Muscle layer of colon (tissue), 2 donors: Measurements from ENCODE around the gene P3H2.

Experiments used
- H3K27ac ChIP-seq: one replicate; pipeline ENCODE4 v1.7.0; 2013; ENCODE audit warnings: low read depth, mild to moderate bottlenecking, low read length, moderate library complexity
- H3K27me3 ChIP-seq, 2 donors: one replicate each; pipeline ENCODE4 v1.7.0; 2013; ENCODE audit warnings: low read length in 2 of 2, mild to moderate bottlenecking in 2 of 2; ENCODE audit not compliant: insufficient read depth in 2 of 2, control insufficient read depth in 1 of 2
- H3K36me3 ChIP-seq: one replicate; pipeline ENCODE4 v1.7.0; 2013; ENCODE audit warnings: mild to moderate bottlenecking, low read length; ENCODE audit not compliant: insufficient read depth
- H3K4me1 ChIP-seq: one replicate; pipeline ENCODE4 v1.7.0; 2013; ENCODE audit warnings: mild to moderate bottlenecking, low read length; ENCODE audit not compliant: insufficient read depth
- H3K4me3 ChIP-seq, 2 donors: one replicate each; pipeline ENCODE4 v1.7.0; 2013; ENCODE audit warnings: low read length in 2 of 2, low read depth in 1 of 2, mild to moderate bottlenecking in 1 of 2, moderate library complexity in 1 of 2
- H3K9ac ChIP-seq: one replicate; pipeline ENCODE4 v1.7.0; 2013; ENCODE audit warnings: low read length
- H3K9me3 ChIP-seq: one replicate; pipeline ENCODE4 v1.7.0; 2013; ENCODE audit warnings: mild to moderate bottlenecking, low read length
- donor health status: abdominal sarcoma.
- donor health status: Adenocarcinoma of cecum.

The P3H2 gene

DNA sequence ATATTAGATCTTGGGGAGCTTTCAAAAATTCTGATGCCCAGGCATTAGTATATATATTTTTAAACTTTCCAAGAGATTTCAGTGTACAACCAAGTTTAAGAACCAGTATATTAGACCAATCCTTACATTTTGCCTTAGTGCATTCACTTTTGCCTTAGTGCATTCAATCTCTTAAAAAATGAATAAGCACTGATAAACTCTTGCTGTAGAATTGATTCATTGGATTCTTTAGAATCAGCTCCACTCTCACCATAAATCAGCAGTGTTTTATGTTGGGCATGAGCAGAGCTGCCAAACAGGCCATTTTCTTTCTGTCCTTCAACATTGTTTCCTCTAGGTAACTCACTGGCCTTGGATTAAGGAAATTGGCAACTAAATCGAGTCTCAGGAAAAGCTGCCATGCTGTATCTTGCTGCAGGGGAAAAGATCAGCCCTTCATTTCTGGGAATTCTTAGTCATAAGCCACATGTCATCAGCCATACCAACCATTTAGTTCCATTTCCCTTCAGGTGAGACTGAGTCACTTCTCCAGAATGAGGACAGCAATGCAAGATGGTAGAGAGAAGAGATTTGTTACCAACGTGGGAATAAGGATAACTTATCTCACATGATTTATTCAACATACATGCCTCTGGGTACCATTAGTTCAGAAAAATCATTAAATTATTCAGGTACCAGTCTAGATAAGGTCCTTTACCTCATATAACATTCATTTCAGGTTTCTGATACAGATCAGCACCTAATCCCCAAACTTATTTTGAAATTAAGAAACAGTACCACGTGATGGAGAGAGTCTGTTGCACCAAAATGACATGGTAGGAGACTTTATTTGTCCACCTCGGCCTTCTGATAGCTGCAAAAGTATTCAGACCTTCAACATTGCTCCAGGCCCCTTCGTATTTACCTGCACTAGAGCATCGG lies 192.5 kb downstream of the P3H2 start:
- H3K9me3 ChIP-seq = no peaks in the 10 kb centered on the region
- no peak overlapping the region for H3K27ac ChIP-seq
- no peaks in the 10 kb centered on the region for H3K36me3 ChIP-seq
- H3K27me3 ChIP-seq = no peaks in the 10 kb centered on the region
- no peaks in the 10 kb centered on the region for H3K4me1 ChIP-seq
- H3K9ac ChIP-seq = no peak overlapping the region
- no peak overlapping the region for H3K4me3 ChIP-seq

DNA sequence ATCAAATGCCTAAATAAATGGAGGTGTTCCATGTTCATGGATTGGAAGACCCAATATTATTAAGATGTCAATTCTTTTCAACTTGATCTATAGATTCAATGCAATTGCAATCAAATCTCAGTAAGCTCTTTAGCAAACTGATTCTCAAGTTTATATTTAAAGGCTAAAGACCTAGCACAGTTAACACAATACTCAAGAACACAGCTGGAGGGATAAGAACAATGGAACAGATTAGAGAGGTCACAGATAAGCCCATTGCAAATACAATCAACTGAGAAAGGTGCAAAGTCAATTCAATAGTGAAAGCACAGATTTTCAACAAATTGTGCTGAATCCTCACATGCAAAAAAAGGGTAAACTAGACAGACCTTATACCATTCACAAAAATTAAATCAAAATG lies 198.9 kb downstream of the P3H2 start:
- no peaks in the 10 kb centered on the region for H3K9me3 ChIP-seq
- no peak overlapping the region for H3K9ac ChIP-seq
- H3K4me1 ChIP-seq = no peaks in the 10 kb centered on the region
- no peak overlapping the region for H3K27ac ChIP-seq
- H3K27me3 ChIP-seq = no peaks in the 10 kb centered on the region
- no peak overlapping the region for H3K4me3 ChIP-seq
- no peaks in the 10 kb centered on the region for H3K36me3 ChIP-seq

DNA sequence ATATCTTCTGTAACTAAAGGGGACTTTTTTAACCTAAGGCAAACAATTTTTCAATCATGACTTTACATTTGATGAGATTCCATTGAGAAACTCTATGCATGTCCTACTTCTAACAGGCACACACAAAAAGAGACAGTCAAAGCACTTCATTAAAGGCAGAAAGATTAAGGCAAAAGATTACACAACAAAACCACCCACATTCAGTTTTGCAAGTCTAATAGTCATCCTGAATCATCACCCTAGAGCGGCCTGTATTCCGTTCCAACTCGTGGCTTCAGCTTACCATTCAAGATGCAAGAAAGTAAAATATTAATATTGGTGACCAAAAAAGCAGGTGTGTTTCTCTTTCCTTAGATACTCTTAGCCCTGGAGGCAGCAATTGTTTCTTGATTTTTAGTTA lies 205.9 kb downstream of the P3H2 start:
- no peak overlapping the region for H3K27ac ChIP-seq
- no peaks in the 10 kb centered on the region for H3K36me3 ChIP-seq
- H3K27me3 ChIP-seq = no peaks in the 10 kb centered on the region
- no peak overlapping the region for H3K4me3 ChIP-seq
- H3K9me3 ChIP-seq = no peaks in the 10 kb centered on the region
- H3K4me1 ChIP-seq = no peaks in the 10 kb centered on the region
- H3K9ac ChIP-seq = no peak overlapping the region

DNA sequence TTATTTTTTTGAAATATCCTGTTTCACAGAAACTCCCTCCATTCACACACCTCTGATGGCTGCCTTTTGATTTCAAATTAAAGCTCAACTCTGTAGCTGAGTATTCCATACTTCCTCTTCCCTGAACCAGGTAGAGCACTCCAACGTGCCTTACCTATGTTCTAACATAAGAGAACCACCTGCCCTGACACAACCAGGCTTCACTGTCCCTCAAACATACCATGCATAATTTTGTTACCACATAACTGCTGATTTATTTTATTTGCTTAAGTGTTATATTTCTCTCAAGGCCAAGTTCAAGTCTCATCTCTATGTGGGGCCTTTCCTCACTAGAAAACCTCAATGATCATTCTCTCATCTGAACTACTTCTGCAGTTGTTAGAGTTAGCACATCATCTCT lies 209.7 kb downstream of the P3H2 start:
- no peak overlapping the region for H3K27ac ChIP-seq

DNA sequence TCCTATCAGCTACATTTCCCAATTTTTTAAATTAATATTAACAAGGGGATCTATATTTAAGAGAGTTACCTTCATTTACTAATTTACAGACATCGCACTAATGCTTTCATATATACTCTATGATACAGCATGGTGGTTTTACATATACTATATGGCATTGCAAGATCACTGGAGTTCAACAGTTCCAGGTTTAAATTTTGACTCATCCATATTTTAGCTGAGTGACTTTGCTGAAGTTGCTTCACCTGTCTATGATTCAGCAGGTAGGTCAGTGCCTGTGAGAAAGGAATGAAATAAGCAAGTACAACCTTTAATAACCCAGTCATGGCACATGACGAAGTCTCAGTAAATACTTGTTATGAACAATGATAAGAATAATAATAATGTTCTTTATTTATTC lies 211.1 kb downstream of the P3H2 start:
- H3K4me3 ChIP-seq = no peak overlapping the region
- H3K27ac ChIP-seq = no peak overlapping the region
- H3K36me3 ChIP-seq = no peaks in the 10 kb centered on the region
- no peak overlapping the region for H3K9ac ChIP-seq
- H3K27me3 ChIP-seq = no peaks in the 10 kb centered on the region
- no peaks in the 10 kb centered on the region for H3K9me3 ChIP-seq
- H3K4me1 ChIP-seq = no peaks in the 10 kb centered on the region

More for the DNA sequence above, 209.7 kb downstream of the P3H2 start:
- no peaks in the 10 kb centered on the region for H3K27me3 ChIP-seq
- H3K36me3 ChIP-seq = no peaks in the 10 kb centered on the region
- no peak overlapping the region for H3K9ac ChIP-seq
- H3K9me3 ChIP-seq = no peaks in the 10 kb centered on the region
- H3K4me1 ChIP-seq = no peaks in the 10 kb centered on the region
- H3K4me3 ChIP-seq = no peak overlapping the region

DNA sequence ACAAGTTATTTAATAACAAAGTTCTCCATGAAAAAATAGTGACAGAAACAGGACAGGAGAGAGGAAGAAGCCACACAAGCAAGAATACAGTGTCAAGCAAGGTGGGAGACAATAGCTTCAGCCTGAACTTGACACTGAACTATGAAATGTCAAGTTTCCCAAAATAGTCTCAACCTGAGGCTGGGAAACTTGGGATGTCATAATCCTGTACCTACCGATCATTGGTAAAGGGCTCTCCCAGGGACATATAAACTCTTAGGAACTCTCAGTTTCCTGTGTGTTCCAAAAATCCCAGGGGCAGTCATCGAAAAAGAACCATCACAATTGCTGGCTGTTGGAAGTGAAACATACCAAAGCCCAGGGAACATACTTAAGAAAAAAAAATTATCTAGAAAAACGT lies 211.6 kb downstream of the P3H2 start:
- no peaks in the 10 kb centered on the region for H3K27me3 ChIP-seq
- no peaks in the 10 kb centered on the region for H3K9me3 ChIP-seq
- no peak overlapping the region for H3K4me3 ChIP-seq
- H3K4me1 ChIP-seq = no peaks in the 10 kb centered on the region
- H3K36me3 ChIP-seq = no peaks in the 10 kb centered on the region
- no peak overlapping the region for H3K27ac ChIP-seq
- no peak overlapping the region for H3K9ac ChIP-seq

DNA sequence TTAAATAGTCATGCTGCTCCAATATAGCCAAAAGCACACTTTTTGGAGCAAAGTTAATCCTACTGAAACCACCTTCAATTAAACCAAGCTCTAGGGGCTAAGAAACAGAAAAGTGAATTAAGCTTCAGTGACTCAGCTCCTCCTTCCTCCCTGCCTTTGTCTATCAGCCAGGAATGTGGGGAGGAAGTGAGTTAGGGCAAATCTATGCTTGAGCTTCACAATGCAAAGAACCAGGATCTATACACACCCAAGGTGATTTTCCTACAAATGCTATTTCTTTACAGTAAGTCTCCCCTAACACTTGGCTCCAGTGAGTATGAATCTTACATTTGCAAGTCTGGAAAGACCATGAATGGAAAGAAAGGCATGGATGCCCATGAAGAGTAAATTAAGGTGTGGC lies 212.1 kb downstream of the P3H2 start:
- no peaks in the 10 kb centered on the region for H3K36me3 ChIP-seq
- H3K4me1 ChIP-seq = no peaks in the 10 kb centered on the region
- no peak overlapping the region for H3K27ac ChIP-seq

DNA sequence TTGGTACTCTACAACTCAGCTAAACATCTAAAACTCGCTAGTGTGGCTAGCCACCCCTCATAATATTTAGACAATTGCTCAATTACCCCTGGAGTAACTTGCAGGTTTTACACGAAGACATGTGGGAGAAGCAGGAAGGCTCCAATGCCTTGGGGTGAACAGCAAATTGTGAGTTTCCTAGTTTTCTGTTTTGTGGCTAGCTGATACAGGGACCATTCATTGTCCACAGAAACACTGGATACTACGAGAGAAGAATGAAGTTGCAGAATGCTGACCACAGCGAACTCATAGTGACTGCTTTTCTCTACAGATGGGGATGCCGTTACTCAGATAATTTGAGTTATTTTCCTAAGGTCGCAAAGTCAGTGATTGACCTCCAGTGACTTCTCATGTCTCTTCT lies 212.9 kb downstream of the P3H2 start:
- Histone ChIP-seq H3K27ac (no peak overlapping the region), H3K36me3 (no peaks in the 10 kb centered on the region), H3K4me1 (no peaks in the 10 kb centered on the region), H3K27me3 (no peaks in the 10 kb centered on the region), H3K9ac (no peak overlapping the region), H3K9me3 (no peaks in the 10 kb centered on the region), H3K4me3 (no peak overlapping the region)

More for the DNA sequence above, 212.1 kb downstream of the P3H2 start:
- no peaks in the 10 kb centered on the region for H3K27me3 ChIP-seq
- no peaks in the 10 kb centered on the region for H3K9me3 ChIP-seq
- no peak overlapping the region for H3K9ac ChIP-seq
- H3K4me3 ChIP-seq = no peak overlapping the region
